H9 (cell line): ENCODE results near the gene BARHL2. TPM values are rescaled to one million over a fixed set of nuclear protein-coding genes. Genes with fewer than 3 reads are reported as not detected.

Experiments used
- DNase-seq: peaks from one replicate; pipeline ENCODE4 v3.0.0-alpha.2; 2017
- H2AFZ ChIP-seq: one replicate; pipeline ENCODE4 v1.6.1; 2013; ENCODE audit warnings: mild to moderate bottlenecking, low read length, control low read depth, moderate library complexity
- H2AK5ac ChIP-seq: 2 replicates; pipeline ENCODE4 v1.6.1; 2013; ENCODE audit warnings: low read length, control low read depth, mixed read lengths; ENCODE audit not compliant: insufficient read length
- H2BK120ac ChIP-seq: one replicate; pipeline ENCODE4 v1.6.1; 2013; ENCODE audit warnings: low read depth, mild to moderate bottlenecking, low read length, control low read depth, inconsistent platforms; ENCODE audit not compliant: poor library complexity, severe bottlenecking
- H2BK12ac ChIP-seq: 2 replicates; pipeline ENCODE4 v1.6.1; 2013; ENCODE audit warnings: low read length, control low read depth, mixed read lengths, low read depth; ENCODE audit not compliant: insufficient read length
- H2BK15ac ChIP-seq: 2 replicates; pipeline ENCODE4 v1.6.1; 2013; ENCODE audit warnings: low read depth, low read length, control low read depth
- H2BK20ac ChIP-seq: one replicate; pipeline ENCODE4 v1.6.1; 2013; ENCODE audit warnings: low read depth, mild to moderate bottlenecking, low read length, control low read depth, inconsistent platforms; ENCODE audit not compliant: poor library complexity, severe bottlenecking
- H2BK5ac ChIP-seq: 2 replicates; pipeline ENCODE4 v1.6.1; 2013; ENCODE audit warnings: low read length, control low read depth, mixed read lengths; ENCODE audit not compliant: insufficient read length
- H3K14ac ChIP-seq: 2 replicates; pipeline ENCODE4 v1.6.1; 2013; ENCODE audit warnings: low read length, control low read depth; ENCODE audit not compliant: insufficient read depth
- H3K18ac ChIP-seq: 2 replicates; pipeline ENCODE4 v1.6.1; 2013; ENCODE audit warnings: low read depth, mild to moderate bottlenecking, mixed read lengths, low read length, control low read depth; ENCODE audit not compliant: insufficient read length
- H3K23ac ChIP-seq: 2 replicates; pipeline ENCODE4 v1.6.1; 2013; ENCODE audit warnings: low read length, control low read depth, mixed read lengths, low read depth; ENCODE audit not compliant: insufficient read length
- H3K23me2 ChIP-seq: 2 replicates; pipeline ENCODE4 v1.6.1; 2013; ENCODE audit warnings: low read depth, mild to moderate bottlenecking, mixed read lengths, low read length, control low read depth; ENCODE audit not compliant: insufficient read length, poor library complexity, severe bottlenecking
- H3K27ac ChIP-seq: 2 replicates; pipeline ENCODE4 v1.5.1; 2013; ENCODE audit warnings: low read length, control low read depth, mixed read lengths, low read depth; ENCODE audit not compliant: insufficient read length
- H3K27me3 ChIP-seq: 2 replicates; pipeline ENCODE4 v1.6.1; 2013; ENCODE audit warnings: low read length, control low read depth, inconsistent platforms; ENCODE audit not compliant: insufficient read depth
- H3K4ac ChIP-seq: 2 replicates; pipeline ENCODE4 v1.6.1; 2013; ENCODE audit warnings: low read depth, mild to moderate bottlenecking, control low read depth, inconsistent platforms, low read length, moderate library complexity
- H3K4me1 ChIP-seq: 2 replicates; pipeline ENCODE4 v1.6.1; 2013; ENCODE audit warnings: low read length, control low read depth, inconsistent platforms; ENCODE audit not compliant: insufficient read depth
- H3K4me2 ChIP-seq: 2 replicates; pipeline ENCODE4 v1.6.1; 2013; ENCODE audit warnings: low read length, control low read depth, mixed read lengths; ENCODE audit not compliant: insufficient read length, insufficient read depth
- H3K56ac ChIP-seq: 2 replicates; pipeline ENCODE4 v1.6.1; 2013; ENCODE audit warnings: low read depth, mild to moderate bottlenecking, mixed read lengths, low read length, control low read depth; ENCODE audit not compliant: insufficient read length
- H3K79me1 ChIP-seq: 2 replicates; pipeline ENCODE4 v1.6.1; 2013; ENCODE audit warnings: low read depth, mild to moderate bottlenecking, moderate library complexity, low read length, control low read depth, inconsistent platforms; ENCODE audit not compliant: insufficient read depth, poor library complexity, severe bottlenecking
- H3K79me2 ChIP-seq: 2 replicates; pipeline ENCODE4 v1.6.1; 2013; ENCODE audit warnings: low read length, control low read depth, inconsistent platforms; ENCODE audit not compliant: insufficient read depth
- H3K9ac ChIP-seq: 2 replicates; pipeline ENCODE4 v1.6.1; 2013; ENCODE audit warnings: low read length, control low read depth, mixed read lengths; ENCODE audit not compliant: insufficient read length; ENCODE audit errors: extremely low read depth
- H3K9me3 ChIP-seq: one replicate; pipeline ENCODE4 v1.6.1; 2013; ENCODE audit warnings: low read depth, low read length, inconsistent platforms; ENCODE audit not compliant: control insufficient read depth
- H3T11ph ChIP-seq: one replicate; pipeline ENCODE4 v1.6.1; 2013; ENCODE audit warnings: mild to moderate bottlenecking, low read length, control low read depth, inconsistent platforms
- H4K20me1 ChIP-seq: one replicate; pipeline ENCODE4 v1.6.1; 2013; ENCODE audit not compliant: control insufficient read depth, insufficient read length, insufficient read depth
- H4K5ac ChIP-seq: 2 replicates; pipeline ENCODE4 v1.6.1; 2013; ENCODE audit warnings: low read depth, mild to moderate bottlenecking, mixed read lengths, low read length, control low read depth; ENCODE audit not compliant: insufficient read length
- H4K8ac ChIP-seq: replicated peaks from 2 replicates; pipeline ENCODE4 v1.6.1; 2013; ENCODE audit warnings: low read length, control low read depth, mixed read lengths, low read depth; ENCODE audit not compliant: insufficient read length
- H4K91ac ChIP-seq: 2 replicates; pipeline ENCODE4 v1.6.1; 2013; ENCODE audit warnings: low read depth, mild to moderate bottlenecking, moderate library complexity, mixed read lengths, low read length, control low read depth; ENCODE audit not compliant: insufficient read length
- H3K27ac Mint-ChIP-seq, 3 experiments: 2 replicates in 2 of 3; 3 replicates in 1 of 3; pipeline ENCODE4 v1.8.0; 2020 to 2021; ENCODE audit warnings: mixed read lengths in 3 of 3, mild to moderate bottlenecking in 1 of 3, moderate library complexity in 1 of 3
- H3K27me3 Mint-ChIP-seq: 2 replicates; pipeline ENCODE4 v1.8.0; 2021; ENCODE audit warnings: low read depth, mild to moderate bottlenecking, moderate library complexity, mixed read lengths
- H3K36me3 Mint-ChIP-seq, 3 experiments: 2 replicates in 2 of 3; 3 replicates in 1 of 3; pipeline ENCODE4 v1.8.0; 2020 to 2021; ENCODE audit warnings: low read depth in 3 of 3, mixed read lengths in 3 of 3; ENCODE audit not compliant: insufficient read depth in 1 of 3
- H3K4me1 Mint-ChIP-seq, 2 experiments: 2 replicates each; pipeline ENCODE4 v1.8.0; 2020; ENCODE audit warnings: mixed read lengths in 2 of 2
- H3K4me3 Mint-ChIP-seq, 2 experiments: 2 replicates in 1 of 2; 3 replicates in 1 of 2; pipeline ENCODE4 v1.8.0; 2020 to 2021; ENCODE audit warnings: mild to moderate bottlenecking in 2 of 2, mixed read lengths in 2 of 2, moderate library complexity in 1 of 2
- H3K9me3 Mint-ChIP-seq, 2 experiments: 2 replicates in 1 of 2; 3 replicates in 1 of 2; pipeline ENCODE4 v1.8.0; 2020; ENCODE audit warnings: mild to moderate bottlenecking in 2 of 2, mixed read lengths in 2 of 2, moderate library complexity in 1 of 2
- CTCF ChIP-seq: fragments of 200-600 bp; sonication (generic); conservative IDR thresholded peaks from 3 replicates; pipeline ENCODE4 v1.8.0; 2021; ENCODE audit warnings: antibody characterized with exemption, mild to moderate bottlenecking
- total RNA-seq: library from RNA; stranded (reverse); gene quantifications from 2 replicates; pipeline ENCODE4 v1.2.1, GENCODE V29; 2021

Gene BARHL2
- total RNA-seq, 1 experiment from 2014 or later: not detected

GRCh38 chr1:90748668-90749067 lies 31.6 kb upstream of the BARHL2 start:
- TF ChIP-seq CTCF: no peak

More at GRCh38 chr1:90748668-90749067, 31.6 kb upstream of the BARHL2 start:
- no peaks in the 10 kb centered on the region for H3K79me1 ChIP-seq
- H3K9ac ChIP-seq: no peak overlapping the region
- H3K4me3 Mint-ChIP-seq: no peak overlapping the region
- no peak overlapping the region for H3K27ac ChIP-seq
- no peaks in the 10 kb centered on the region for H3K79me2 ChIP-seq
- H3K56ac ChIP-seq: no peak overlapping the region
- no peaks in the 10 kb centered on the region for H3K36me3 Mint-ChIP-seq
- H4K5ac ChIP-seq: no peak overlapping the region
- no peak overlapping the region for H2BK20ac ChIP-seq
- H2BK12ac ChIP-seq: no peak overlapping the region
- no peaks in the 10 kb centered on the region for H3K23me2 ChIP-seq
- no peak overlapping the region for H3K4ac ChIP-seq
- no peaks in the 10 kb centered on the region for H3K9me3 ChIP-seq
- no peak overlapping the region for H3T11ph ChIP-seq
- DNase-seq: no peak
- no peak overlapping the region for H3K23ac ChIP-seq
- peaks cover 0 to 6% of the 10 kb centered on the region in 2 experiments; a peak in 3 of 4 replicates for H3K4me1 Mint-ChIP-seq
- H3K4me1 ChIP-seq: no peaks in the 10 kb centered on the region
- no peaks in the 10 kb centered on the region for H4K20me1 ChIP-seq
- no peak overlapping the region for H2BK5ac ChIP-seq
- H3K4me2 ChIP-seq: no peak overlapping the region
- H3K27ac Mint-ChIP-seq: no peak overlapping the region; a peak in 1 of 7 replicates
- peaks cover 3% of the 10 kb centered on the region for H3K27me3 Mint-ChIP-seq
- H4K91ac ChIP-seq: no peak overlapping the region
- H2AK5ac ChIP-seq: no peak overlapping the region
- H2AFZ ChIP-seq: no peak overlapping the region
- H4K8ac ChIP-seq: no peak overlapping the region
- no peak overlapping the region for H2BK15ac ChIP-seq
- no peaks in the 10 kb centered on the region for H3K9me3 Mint-ChIP-seq
- no peak overlapping the region for H3K18ac ChIP-seq
- no peak overlapping the region for H3K14ac ChIP-seq
- no peak overlapping the region for H2BK120ac ChIP-seq
- H3K27me3 ChIP-seq: no peaks in the 10 kb centered on the region
